H1 (cell line): ENCODE measurements around the gene TRIM62. TPM values are rescaled to one million over a fixed set of nuclear protein-coding genes. Genes with fewer than 3 reads are reported as not detected.

Experiments
- CTCF ChIA-PET: fragments of 300-600 bp; sonication (Branson Sonifier 250); formaldehyde crosslinking; loops from one replicate; lab custom pipeline; 2021; ENCODE audit not compliant: partially characterized antibody; lab: Charles Lee
- POLR2A ChIA-PET: fragments of 300-600 bp; sonication (Branson Sonifier 250); formaldehyde crosslinking; loops from one replicate; lab custom pipeline; 2021; ENCODE audit warnings: inconsistent platforms; ENCODE audit not compliant: partially characterized antibody; lab: Charles Lee
- DNase-seq, 2 experiments: peaks; one replicate each; pipeline versions ENCODE4 v3.0.0 to v3.0.0-alpha.2; 2010 to 2022; ENCODE audit warnings: low spot score in 2 of 2, low read depth in 1 of 2, mixed read lengths in 1 of 2
- FAIRE-seq: peaks from 2 replicates; lab custom pipeline; 2011; peaks lifted over from hg19 to GRCh38; lab: Jason Lieb, UNC
- H2AFZ ChIP-seq: 2 replicates; pipeline ENCODE4 v1.8.1; 2012; ENCODE audit warnings: low read length, inconsistent platforms
- H2AK5ac ChIP-seq: 2 replicates; pipeline ENCODE4 v1.6.1; 2013; ENCODE audit warnings: low read depth, low read length
- H2BK120ac ChIP-seq: replicated peaks from 2 replicates; pipeline ENCODE3; 2013; ENCODE audit warnings: low read depth, low read length, inconsistent platforms
- H2BK12ac ChIP-seq: 2 replicates; pipeline ENCODE4 v1.6.1; 2013; ENCODE audit warnings: low read depth, low read length
- H2BK15ac ChIP-seq: 2 replicates; pipeline ENCODE4 v1.6.1; 2013; ENCODE audit warnings: low read length
- H2BK20ac ChIP-seq: 2 replicates; pipeline ENCODE4 v1.6.1; 2013; ENCODE audit warnings: low read length
- H2BK5ac ChIP-seq: 2 replicates; pipeline ENCODE4 v1.6.1; 2013; ENCODE audit warnings: low read depth, low read length
- H3K14ac ChIP-seq: 2 replicates; pipeline ENCODE4 v1.6.1; 2013; ENCODE audit warnings: inconsistent platforms; ENCODE audit not compliant: insufficient read length
- H3K18ac ChIP-seq: 2 replicates; pipeline ENCODE4 v1.6.1; 2013; ENCODE audit warnings: low read length; ENCODE audit errors: extremely low read depth
- H3K23ac ChIP-seq: 2 replicates; pipeline ENCODE4 v1.6.1; 2013; ENCODE audit warnings: inconsistent platforms; ENCODE audit not compliant: insufficient read length
- H3K23me2 ChIP-seq: 2 replicates; pipeline ENCODE4 v1.6.1; 2013; ENCODE audit warnings: low read depth, low read length
- H3K27ac ChIP-seq: 2 replicates; pipeline ENCODE4 v1.6.1; 2011; ENCODE audit warnings: low read depth, low read length, inconsistent platforms
- H3K27me3 ChIP-seq, 4 experiments: replicated peaks in 1 of 4; 1 replicate in 1 of 4; 2 replicates in 3 of 4; pipeline versions ENCODE4 v1.6.1 to v1.8.1; 2011 to 2013; ENCODE audit warnings: low read length in 3 of 4, mild to moderate bottlenecking in 3 of 4, inconsistent platforms in 2 of 4, mixed read lengths in 2 of 4, moderate library complexity in 1 of 4; ENCODE audit not compliant: control insufficient read depth in 3 of 4, insufficient read depth in 3 of 4; ENCODE audit errors: extremely low read depth in 1 of 4
- H3K36me3 ChIP-seq, 4 experiments: 2 replicates each; pipeline versions ENCODE4 v1.6.1 to v1.8.1; 2011 to 2013; ENCODE audit warnings: mild to moderate bottlenecking in 4 of 4, low read length in 3 of 4, moderate library complexity in 2 of 4, control low read depth in 1 of 4, inconsistent platforms in 1 of 4; ENCODE audit not compliant: insufficient read depth in 4 of 4, control insufficient read depth in 2 of 4
- H3K4ac ChIP-seq: replicated peaks from 2 replicates; pipeline ENCODE3; 2013; ENCODE audit warnings: low read length, low read depth, mixed read lengths, inconsistent platforms; ENCODE audit not compliant: insufficient read length
- H3K4me1 ChIP-seq, 4 experiments: replicated peaks in 1 of 4; 1 replicate in 1 of 4; 2 replicates in 3 of 4; pipeline versions ENCODE4 v1.6.1 to v1.8.1; 2011 to 2013; ENCODE audit warnings: low read length in 3 of 4, inconsistent platforms in 2 of 4, mixed read lengths in 1 of 4; ENCODE audit not compliant: insufficient read depth in 4 of 4, control insufficient read depth in 3 of 4
- H3K4me2 ChIP-seq, 2 experiments: 2 replicates each; pipeline versions ENCODE4 v1.6.1 to v1.8.1; 2011 to 2013; ENCODE audit warnings: low read depth in 2 of 2, low read length in 2 of 2, control low read depth in 1 of 2, inconsistent platforms in 1 of 2, mild to moderate bottlenecking in 1 of 2; ENCODE audit not compliant: insufficient read depth in 1 of 2
- H3K4me3 ChIP-seq, 4 experiments: fragments of 200-600, 300-600 bp in 1 of 4; sonication (generic), shearing (Covaris generic), sonication (Bioruptor Twin) in 1 of 4; 2 replicates each; pipeline versions ENCODE4 v1.5.1 to v1.8.1; 2011 to 2016; ENCODE audit warnings: low read length in 4 of 4, low read depth in 3 of 4, control low read depth in 2 of 4, inconsistent platforms in 2 of 4, mild to moderate bottlenecking in 2 of 4, mixed read lengths in 1 of 4, moderate library complexity in 1 of 4; ENCODE audit not compliant: insufficient read depth in 2 of 4; ENCODE audit errors: extremely low read depth in 1 of 4
- H3K56ac ChIP-seq: replicated peaks from 2 replicates; pipeline ENCODE3; 2013; ENCODE audit warnings: low read depth, mild to moderate bottlenecking, mixed read lengths, low read length, inconsistent platforms; ENCODE audit not compliant: insufficient read length
- H3K79me1 ChIP-seq: 2 replicates; pipeline ENCODE4 v1.6.1; 2013; ENCODE audit warnings: low read depth, low read length, control low read depth
- H3K79me2 ChIP-seq, 2 experiments: 2 replicates each; pipeline versions ENCODE4 v1.6.1 to v1.8.1; 2012 to 2013; ENCODE audit warnings: low read length in 2 of 2, mild to moderate bottlenecking in 2 of 2, inconsistent platforms in 1 of 2; ENCODE audit not compliant: insufficient read depth in 2 of 2, control insufficient read depth in 1 of 2
- H3K9ac ChIP-seq, 4 experiments: replicated peaks in 1 of 4; 1 replicate in 1 of 4; 2 replicates in 3 of 4; pipeline versions ENCODE4 v1.6.1 to v1.8.1; 2011 to 2013; ENCODE audit warnings: low read depth in 3 of 4, low read length in 3 of 4, control low read depth in 2 of 4, mild to moderate bottlenecking in 2 of 4, moderate library complexity in 2 of 4, inconsistent platforms in 1 of 4; ENCODE audit errors: extremely low read depth in 1 of 4
- H3K9me3 ChIP-seq, 2 experiments: 2 replicates each; pipeline versions ENCODE4 v1.6.1 to v1.8.1; 2012 to 2013; ENCODE audit warnings: mild to moderate bottlenecking in 2 of 2, moderate library complexity in 2 of 2, control low read depth in 1 of 2, inconsistent platforms in 1 of 2, low read depth in 1 of 2, low read length in 1 of 2, mixed read lengths in 1 of 2; ENCODE audit not compliant: insufficient read depth in 2 of 2
- H4K20me1 ChIP-seq, 2 experiments: replicated peaks in 1 of 2; 2 replicates each; pipeline versions ENCODE3 to v1.8.1; 2011 to 2013; ENCODE audit warnings: inconsistent platforms in 2 of 2, low read length in 2 of 2, mild to moderate bottlenecking in 1 of 2; ENCODE audit not compliant: insufficient read depth in 2 of 2, control insufficient read depth in 1 of 2
- H4K5ac ChIP-seq: 2 replicates; pipeline ENCODE4 v1.6.1; 2013; ENCODE audit warnings: low read length, low read depth, mixed read lengths, inconsistent platforms; ENCODE audit not compliant: insufficient read length
- H4K8ac ChIP-seq: 2 replicates; pipeline ENCODE4 v1.8.0; 2013; ENCODE audit warnings: mild to moderate bottlenecking, moderate library complexity, low read length, inconsistent platforms; ENCODE audit not compliant: insufficient read depth; ENCODE audit errors: extremely low read depth
- H4K91ac ChIP-seq: replicated peaks from 2 replicates; pipeline ENCODE3; 2013; ENCODE audit warnings: low read length, mixed read lengths, inconsistent platforms; ENCODE audit not compliant: insufficient read length
- BCL11A ChIP-seq, 2 experiments: IDR thresholded peaks; one replicate each; pipeline ENCODE4 v1.6.1; 2011; ENCODE audit warnings: low read depth in 2 of 2, low read length in 2 of 2, mild to moderate bottlenecking in 2 of 2
- CBX5 ChIP-seq: fragments of 300-800, 300-1000 bp; sonication (generic); IDR thresholded peaks from 2 replicates; pipeline ENCODE4 v1.7.1; 2016; ENCODE audit warnings: antibody characterized with exemption, low read length, low read depth
- CHD1 ChIP-seq: IDR thresholded peaks from 2 replicates; pipeline ENCODE4 v1.6.1; 2012; ENCODE audit warnings: low read depth, low read length, improper control_type of control experiment
- EGR1 ChIP-seq: IDR thresholded peaks from 2 replicates; pipeline ENCODE4 v1.6.1; 2011; ENCODE audit warnings: low read depth, low read length, borderline replicate concordance
- JUN ChIP-seq: IDR thresholded peaks from 2 replicates; pipeline ENCODE4 v1.6.1; 2011; ENCODE audit warnings: low read depth, mild to moderate bottlenecking, improper control_type of control experiment, low read length
- KDM4A ChIP-seq: IDR thresholded peaks from one replicate; pipeline ENCODE4 v1.7.1; 2012; ENCODE audit warnings: low read depth, mild to moderate bottlenecking, moderate library complexity, low read length, inconsistent platforms; ENCODE audit not compliant: severe bottlenecking
- MAFK ChIP-seq: IDR thresholded peaks from 2 replicates; pipeline ENCODE4 v1.6.1; 2012; ENCODE audit warnings: low read depth, mild to moderate bottlenecking, improper control_type of control experiment, low read length
- POLR2AphosphoS5 ChIP-seq: IDR thresholded peaks from 2 replicates; pipeline ENCODE4 v1.6.1; 2011; ENCODE audit warnings: low read depth, low read length
- SAP30 ChIP-seq: fragments of 300-600 bp; sonication (generic); IDR thresholded peaks from 2 replicates; pipeline ENCODE4 v1.7.1; 2012; ENCODE audit warnings: low read length, moderate library complexity, mild to moderate bottlenecking, inconsistent platforms; ENCODE audit not compliant: insufficient read depth, insufficient replicate concordance
- SP2 ChIP-seq: IDR thresholded peaks from 2 replicates; pipeline ENCODE4 v1.6.1; 2012; ENCODE audit warnings: mild to moderate bottlenecking, low read length, inconsistent platforms
- WGBS, 2 experiments: shearing (Covaris generic) in 1 of 2; methylation state at CpG; one replicate each; pipeline versions ENCODE4 v1.1.6 to v1.1.7; 2013 to 2015; ENCODE audit warnings: low lambda C conversion rate in 2 of 2, mixed read lengths in 2 of 2, inconsistent platforms in 1 of 2, low coverage in 1 of 2, missing lambda C conversion rate in 1 of 2; ENCODE audit not compliant: insufficient replicate concordance in 2 of 2, insufficient coverage in 1 of 2, insufficient read length in 1 of 2; ENCODE audit errors: extremely low coverage in 1 of 2, missing lambda C conversion rate in 1 of 2; 5-methylcytosine and 5-hydroxymethylcytosine counted together
- polyA plus RNA-seq, 7 experiments: library from polyadenylated mRNA; depleted of rRNA in 3 of 7; stranded (reverse) in 5 of 7; unstranded in 2 of 7; fragments of >200 nt in 5 of 7; fragments of 200-250 nt in 2 of 7; gene quantifications; 1 replicate in 5 of 7; 2 replicates in 1 of 7; 4 replicates in 1 of 7; pipeline versions ENCODE4 v1.2.1 to v1.2.3, GENCODE V29; 2011 to 2013; ENCODE audit warnings: missing spikeins in 2 of 7, mixed read lengths in 2 of 7
- total RNA-seq: library from RNA; stranded (reverse); fragmentation: NEBNext Ultra II Directional; extraction: Animal tissue kit (Norgen Biotek cat#: 25700); gene quantifications from 2 replicates; pipeline ENCODE4 v1.2.1, GENCODE V29; 2021
- TF ChIP-seq, protein P1 (sequence below): IDR thresholded peaks from 2 replicates; pipeline ENCODE4 v1.6.1; 2012; ENCODE audit warnings: inconsistent platforms

The TRIM62 gene
- total and polyA plus RNA-seq, 2 of the 8 experiments (the other 6 are each of a cell fraction or from before 2014, with no cell fraction given): 6.3 to 10.8 TPM

GRCh38 chr1:33167650-33168447 lies 14.0 kb downstream of the TRIM62 start:
- H2BK120ac ChIP-seq: no peak overlapping the region
- no peak for FAIRE-seq

More at GRCh38 chr1:33167650-33168447, 14.0 kb downstream of the TRIM62 start:
- H2BK5ac ChIP-seq: no peak overlapping the region
- DNase-seq: no peak
- no peaks in the 10 kb centered on the region for H3K79me2 ChIP-seq
- no peaks in the 10 kb centered on the region for H3K27me3 ChIP-seq
- WGBS, 2 experiments: 89% methylated on average over 4 of the region's 4 CpGs; no CpG with 5 or more reads in 1 of the 2 experiments
- H3K79me1 ChIP-seq: no peaks in the 10 kb centered on the region
- H3K27ac ChIP-seq: no peak overlapping the region
- H2BK20ac ChIP-seq: no peak overlapping the region
- H3K9ac ChIP-seq: no peak overlapping the region
- H3K56ac ChIP-seq: no peak overlapping the region
- H3K23ac ChIP-seq: no peak overlapping the region
- no peak overlapping the region for H4K5ac ChIP-seq
- H3K4me1 ChIP-seq: peaks cover 0 to 25% (median 16%) of the 10 kb centered on the region in 4 experiments; a peak in 6 of 7 replicates
- H4K91ac ChIP-seq: no peak overlapping the region
- H2BK15ac ChIP-seq: no peak overlapping the region
- no peaks in the 10 kb centered on the region for H3K9me3 ChIP-seq
- H4K8ac ChIP-seq: no peak overlapping the region
- no peak overlapping the region for H2BK12ac ChIP-seq
- H3K14ac ChIP-seq: no peak overlapping the region
- H3K18ac ChIP-seq: no peak overlapping the region
- TF ChIP-seq EGR1: no peak
- no peak for TF ChIP-seq BCL11A (IDR thresholded peaks at IDR 0.05; ENCODE audit: low read depth in 2 of 2, low read length in 2 of 2)
- no peak for TF ChIP-seq POLR2AphosphoS5
- TF ChIP-seq CHD1: no peak
- no peak for TF ChIP-seq CBX5
- TF ChIP-seq KDM4A: no peak
- no peak for TF ChIP-seq MAFK
- TF ChIP-seq, protein P1, sequence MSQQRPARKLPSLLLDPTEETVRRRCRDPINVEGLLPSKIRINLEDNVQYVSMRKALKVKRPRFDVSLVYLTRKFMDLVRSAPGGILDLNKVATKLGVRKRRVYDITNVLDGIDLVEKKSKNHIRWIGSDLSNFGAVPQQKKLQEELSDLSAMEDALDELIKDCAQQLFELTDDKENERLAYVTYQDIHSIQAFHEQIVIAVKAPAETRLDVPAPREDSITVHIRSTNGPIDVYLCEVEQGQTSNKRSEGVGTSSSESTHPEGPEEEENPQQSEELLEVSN: no peak
- no peak for TF ChIP-seq SP2
- TF ChIP-seq SAP30: no peak
- no peak for TF ChIP-seq JUN
- no peak overlapping the region for H3K4me3 ChIP-seq
- H3K4me2 ChIP-seq: no peak overlapping the region
- H4K20me1 ChIP-seq: peaks cover 0 to 4% of the 10 kb centered on the region in 2 experiments
- ChIA-PET CTCF (interaction anchor here (0.9 to 2.6 kb wide), 9 partner anchors 11 to 235 kb away, joined by 3 to 10 read pairs (median 4); partner anchors contain the start of gene TRIM62), POLR2A (interaction anchor here (1.7 kb wide), 1 partner anchor 28 kb away, joined by 4 read pairs; no protein-coding TSS in a partner anchor)
- H3K23me2 ChIP-seq: no peaks in the 10 kb centered on the region; the same call in 1 of the 2 replicates
- no peak overlapping the region for H3K4ac ChIP-seq
- no peak overlapping the region for H2AK5ac ChIP-seq
- H2AFZ ChIP-seq: no peak overlapping the region
- H3K36me3 ChIP-seq: peaks cover 0 to 3% (median 0%) of the 10 kb centered on the region in 4 experiments; a peak in 1 of 8 replicates
